ENCODE results near the gene FIG4. TPM values are rescaled to one million over a fixed set of nuclear protein-coding genes. Genes with fewer than 3 reads are reported as not detected.
"Not testable (repeated sequence)": the region's sequence is repeated elsewhere in the genome, so short reads cannot be mapped to it uniquely, and the experiment has no call there.

The FIG4 gene
- total RNA-seq, 1 donor from 2014 or later: 8.4 TPM

GRCh38 chr6:109869398-109870088 is 178.4 kb downstream of the FIG4 start:
- ATAC-seq; DNase-seq (ENCODE audit: missing footprints); intact Hi-C loops (cut with DNase I): not testable (repeated sequence)

GRCh38 chr6:109870089-109870410 is 179.0 kb downstream of the FIG4 start:
- intact Hi-C loops (cut with DNase I): no loop called here
- no peak for ATAC-seq
- no peak for DNase-seq (ENCODE audit: missing footprints)

- ATAC-seq: no peak
- no peak for DNase-seq (ENCODE audit: missing footprints)
- intact Hi-C loops (cut with DNase I): no loop called here
Observed at GRCh38 chr6:109872549-109872948, 181.5 kb downstream of the FIG4 start.

DNA sequence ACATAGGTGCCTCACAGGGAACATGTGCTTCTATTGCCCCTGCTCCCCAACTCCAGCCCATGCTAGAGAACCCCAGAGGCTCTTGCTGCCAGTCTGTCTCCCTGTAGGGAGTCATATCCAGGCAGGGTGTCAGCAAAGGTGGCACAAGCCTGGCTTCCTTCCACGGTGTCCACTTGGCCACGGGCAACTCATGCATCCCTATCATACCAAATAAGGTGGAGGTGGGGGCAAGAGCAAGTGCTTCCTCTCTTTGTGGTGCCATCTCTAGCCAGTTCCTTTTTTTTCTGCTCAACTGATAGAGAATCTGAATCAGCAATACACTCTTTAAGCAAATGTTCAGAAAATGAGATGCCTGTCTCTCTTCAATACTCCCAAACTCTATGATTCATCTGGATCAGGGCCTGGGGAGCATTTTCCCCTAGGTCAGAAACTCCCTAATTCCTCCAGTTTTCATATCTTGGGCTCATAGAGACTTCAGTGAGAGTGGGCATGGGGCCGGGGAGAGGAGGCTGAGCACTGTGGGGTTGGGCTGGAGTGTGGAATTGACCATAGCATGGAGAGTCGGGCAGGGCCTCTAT is 182.0 kb downstream of the FIG4 start:
- intact Hi-C loops (cut with DNase I): no loop called here
- ATAC-seq (no peak), DNase-seq (ENCODE audit: missing footprints) (no peak)

GRCh38 chr6:109874086-109874485 is 183.0 kb downstream of the FIG4 start:
- DNase-seq (ENCODE audit: missing footprints) (no peak), ATAC-seq (no peak)
- intact Hi-C loops (cut with DNase I): no loop called here

- intact Hi-C loops (cut with DNase I): no loop called here
- DNase-seq (ENCODE audit: missing footprints) (no peak), ATAC-seq (no peak)
Observed at GRCh38 chr6:109874621-109875020, 183.5 kb downstream of the FIG4 start.

Other genes with a start within 250 kb of the FIG4 start
- gene MICAL1, start 235.5 kb upstream of the FIG4 start, total RNA-seq: 8.3 TPM
- gene ZBTB24, start 208.1 kb upstream of the FIG4 start, total RNA-seq: 2.6 TPM
- 11.9 TPM for gene AK9, start 94 bp upstream of the FIG4 start, total RNA-seq

All from Right ventricle myocardium inferior (tissue), 1 donor.